ENCODE data around the gene PTCD2.
"Not testable (repeated sequence)": the region's sequence is repeated elsewhere in the genome, so short reads cannot be mapped to it uniquely, and the experiment has no call there.

PTCD2 gene

DNA sequence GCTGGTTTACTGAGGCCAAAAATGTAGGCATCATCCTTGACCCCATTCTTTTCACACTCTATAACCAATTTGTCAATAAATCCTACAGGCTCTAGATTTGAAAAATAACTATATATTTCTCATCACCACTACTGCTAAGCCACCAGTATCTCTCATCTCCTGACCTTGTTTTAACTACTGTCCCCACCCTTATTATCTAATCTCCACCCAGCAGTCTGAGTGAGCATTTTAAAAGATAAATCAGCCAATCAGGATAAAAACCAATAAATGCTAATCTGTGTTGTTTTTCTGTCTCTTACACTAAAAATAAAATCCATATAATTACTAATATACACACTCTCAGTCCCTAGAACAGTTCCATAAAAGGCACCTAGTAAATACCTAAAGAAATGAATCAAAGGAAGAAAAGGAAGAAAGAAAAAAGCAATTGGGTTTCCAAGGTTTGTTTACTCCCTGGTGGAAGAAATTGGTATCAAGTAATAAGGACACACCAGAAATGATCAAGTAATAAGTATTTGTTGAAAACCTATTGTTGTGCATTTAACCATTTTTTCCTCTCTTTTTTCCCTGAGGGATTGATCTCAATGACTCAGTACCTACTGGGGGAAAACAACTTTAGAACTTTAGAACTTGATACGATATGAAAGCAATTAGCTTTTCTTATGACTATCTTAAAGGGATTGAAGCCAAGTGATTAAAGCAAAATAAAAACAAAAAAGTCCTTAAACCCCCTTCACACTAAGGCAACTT is 19.4 kb upstream of the PTCD2 start:
- Histone ChIP-seq H3K4me1 (ENCODE audit: control insufficient read depth, insufficient read depth, low read length) (peaks cover 22% of the 10 kb centered on the region), H3K9me3 (ENCODE audit: control insufficient read depth, insufficient read depth, low read length) (no peaks in the 10 kb centered on the region), H3K9ac (ENCODE audit: low read depth, low read length) (no peak overlapping the region), H3K4me3 (ENCODE audit: low read depth, low read length) (no peak overlapping the region), H3K36me3 (ENCODE audit: control insufficient read depth, insufficient read depth, low read length) (no peaks in the 10 kb centered on the region), H3K27me3 (ENCODE audit: control insufficient read depth, insufficient read depth, low read length) (no peaks in the 10 kb centered on the region)

DNA sequence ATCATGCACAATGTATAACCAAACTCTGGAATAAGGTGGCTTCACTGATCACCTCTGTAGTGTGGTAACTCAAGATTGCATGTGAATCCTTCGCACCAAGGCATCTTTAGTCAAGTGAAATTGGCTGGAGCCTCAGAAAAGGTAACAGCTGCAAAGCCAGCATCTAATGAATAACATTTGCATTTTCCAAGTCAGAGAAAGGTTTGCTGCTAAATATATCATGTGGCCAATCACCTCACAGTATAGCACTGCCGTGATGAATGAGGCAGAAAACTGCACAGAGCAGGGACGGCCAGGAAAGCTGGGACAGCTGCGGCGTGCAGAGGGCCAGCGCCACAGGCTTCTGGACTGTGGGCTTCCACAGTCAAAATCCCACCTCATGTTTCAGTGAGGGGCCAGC is 18.6 kb upstream of the PTCD2 start:
- H3K9ac ChIP-seq (ENCODE audit: low read depth, low read length), result no peak overlapping the region
- no peak overlapping the region for H3K4me3 ChIP-seq (ENCODE audit: low read depth, low read length)
- H3K9me3 ChIP-seq (ENCODE audit: control insufficient read depth, insufficient read depth, low read length), result no peaks in the 10 kb centered on the region
- no peaks in the 10 kb centered on the region for H3K27me3 ChIP-seq (ENCODE audit: control insufficient read depth, insufficient read depth, low read length)
- H3K36me3 ChIP-seq (ENCODE audit: control insufficient read depth, insufficient read depth, low read length), result no peaks in the 10 kb centered on the region
- peaks cover 23% of the 10 kb centered on the region for H3K4me1 ChIP-seq (ENCODE audit: control insufficient read depth, insufficient read depth, low read length)

DNA sequence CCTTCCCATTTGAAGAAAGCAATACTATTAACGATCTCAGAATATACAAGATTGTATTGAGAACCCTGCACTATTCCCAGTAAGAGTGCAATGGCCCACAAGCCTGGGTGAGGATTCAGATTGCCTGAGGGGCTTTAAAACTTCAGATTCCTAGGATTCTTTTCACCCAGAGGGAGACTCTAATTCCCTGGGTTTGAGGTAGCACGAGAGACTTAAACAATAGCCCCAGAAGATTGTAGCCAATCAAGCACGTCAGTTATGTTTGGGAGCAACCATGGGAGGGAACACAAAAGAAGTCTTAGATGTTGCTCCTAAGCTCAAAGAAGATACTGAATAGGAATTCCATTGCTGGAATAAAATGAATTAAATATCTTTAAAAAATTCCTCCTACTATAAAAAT is 18.0 kb upstream of the PTCD2 start:
- H3K36me3 ChIP-seq (ENCODE audit: control insufficient read depth, insufficient read depth, low read length), result no peaks in the 10 kb centered on the region
- H3K27me3 ChIP-seq (ENCODE audit: control insufficient read depth, insufficient read depth, low read length), result no peaks in the 10 kb centered on the region
- no peaks in the 10 kb centered on the region for H3K9me3 ChIP-seq (ENCODE audit: control insufficient read depth, insufficient read depth, low read length)
- no peak overlapping the region for H3K4me3 ChIP-seq (ENCODE audit: low read depth, low read length)
- no peak overlapping the region for H3K9ac ChIP-seq (ENCODE audit: low read depth, low read length)
- peaks cover 23% of the 10 kb centered on the region for H3K4me1 ChIP-seq (ENCODE audit: control insufficient read depth, insufficient read depth, low read length)

DNA sequence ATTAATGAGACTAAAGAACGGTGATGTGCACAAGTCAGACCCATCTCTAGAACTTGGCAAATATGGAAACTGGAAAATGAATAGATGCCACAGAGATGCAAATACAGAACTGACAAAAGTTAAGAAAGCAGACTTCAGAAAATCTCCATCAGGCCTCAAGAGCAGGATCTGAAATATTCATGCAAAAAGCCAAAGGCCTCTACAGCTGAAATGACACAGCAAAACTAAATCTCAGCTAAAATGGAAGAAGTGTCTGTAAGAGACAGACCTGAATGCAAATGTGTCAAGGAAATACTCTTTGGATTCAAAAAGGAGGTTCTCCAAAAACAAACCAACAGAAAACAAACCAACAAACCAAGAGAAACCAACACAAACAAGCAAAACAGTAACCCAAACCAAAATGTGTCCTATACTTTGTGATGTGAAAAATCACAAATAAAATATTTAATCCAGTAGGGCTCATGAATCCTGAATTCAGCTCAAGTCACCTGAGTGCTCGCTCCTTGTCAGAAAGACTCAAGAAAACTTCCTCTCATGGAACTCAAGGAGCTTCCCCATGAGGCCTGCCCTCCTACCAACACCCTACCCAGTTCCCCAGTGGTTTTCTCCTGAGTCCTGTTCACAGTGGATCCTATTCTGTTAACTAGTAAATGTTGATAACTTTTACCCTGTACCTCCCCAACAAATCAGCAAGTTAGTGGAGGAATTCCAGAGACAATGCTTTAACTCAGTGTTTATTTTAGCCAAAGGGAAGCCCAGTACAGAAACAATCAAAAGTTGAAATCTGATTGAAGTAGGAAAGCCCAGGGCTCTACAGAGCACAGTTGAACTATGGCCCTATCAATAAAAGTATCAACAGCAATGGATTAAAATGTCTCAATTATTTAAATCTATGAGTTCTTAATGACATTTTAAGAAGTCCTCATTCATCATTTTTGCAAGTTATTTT is 14.7 kb upstream of the PTCD2 start:
- no peak overlapping the region for H3K4me3 ChIP-seq (ENCODE audit: low read depth, low read length)
- no peaks in the 10 kb centered on the region for H3K27me3 ChIP-seq (ENCODE audit: control insufficient read depth, insufficient read depth, low read length)
- H3K36me3 ChIP-seq (ENCODE audit: control insufficient read depth, insufficient read depth, low read length), result no peaks in the 10 kb centered on the region
- peak overlapping the region; percentile 26 for H3K9ac ChIP-seq (ENCODE audit: low read depth, low read length)
- H3K4me1 ChIP-seq (ENCODE audit: control insufficient read depth, insufficient read depth, low read length), result peaks cover 23% of the 10 kb centered on the region
- no peaks in the 10 kb centered on the region for H3K9me3 ChIP-seq (ENCODE audit: control insufficient read depth, insufficient read depth, low read length)

DNA sequence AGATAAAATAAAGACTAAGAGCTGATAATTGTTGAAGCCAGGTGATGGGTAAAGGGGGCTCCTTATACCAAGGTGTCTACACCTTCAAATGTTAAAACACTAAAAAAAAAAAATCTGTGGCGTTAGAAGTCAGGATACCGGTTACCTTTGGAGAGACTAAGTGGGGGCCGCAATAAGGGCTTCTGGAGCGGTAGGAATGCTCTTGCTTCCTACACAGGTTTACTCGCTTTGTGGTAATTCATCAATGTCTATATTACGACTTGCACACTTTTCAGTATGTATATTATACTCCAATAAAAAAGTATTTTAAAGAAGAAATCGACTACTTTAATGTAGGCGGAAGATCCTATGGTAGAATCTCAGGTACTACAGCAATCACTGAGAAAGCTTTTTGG is 12.6 kb upstream of the PTCD2 start:
- Histone ChIP-seq H3K9ac (ENCODE audit: low read depth, low read length) (peak overlapping the region; percentile 90), H3K27me3 (ENCODE audit: control insufficient read depth, insufficient read depth, low read length) (no peaks in the 10 kb centered on the region), H3K4me1 (ENCODE audit: control insufficient read depth, insufficient read depth, low read length) (peaks cover 6% of the 10 kb centered on the region), H3K4me3 (ENCODE audit: low read depth, low read length) (peak overlapping the region; percentile 87), H3K36me3 (ENCODE audit: control insufficient read depth, insufficient read depth, low read length) (no peaks in the 10 kb centered on the region), H3K9me3 (ENCODE audit: control insufficient read depth, insufficient read depth, low read length) (no peaks in the 10 kb centered on the region)

DNA sequence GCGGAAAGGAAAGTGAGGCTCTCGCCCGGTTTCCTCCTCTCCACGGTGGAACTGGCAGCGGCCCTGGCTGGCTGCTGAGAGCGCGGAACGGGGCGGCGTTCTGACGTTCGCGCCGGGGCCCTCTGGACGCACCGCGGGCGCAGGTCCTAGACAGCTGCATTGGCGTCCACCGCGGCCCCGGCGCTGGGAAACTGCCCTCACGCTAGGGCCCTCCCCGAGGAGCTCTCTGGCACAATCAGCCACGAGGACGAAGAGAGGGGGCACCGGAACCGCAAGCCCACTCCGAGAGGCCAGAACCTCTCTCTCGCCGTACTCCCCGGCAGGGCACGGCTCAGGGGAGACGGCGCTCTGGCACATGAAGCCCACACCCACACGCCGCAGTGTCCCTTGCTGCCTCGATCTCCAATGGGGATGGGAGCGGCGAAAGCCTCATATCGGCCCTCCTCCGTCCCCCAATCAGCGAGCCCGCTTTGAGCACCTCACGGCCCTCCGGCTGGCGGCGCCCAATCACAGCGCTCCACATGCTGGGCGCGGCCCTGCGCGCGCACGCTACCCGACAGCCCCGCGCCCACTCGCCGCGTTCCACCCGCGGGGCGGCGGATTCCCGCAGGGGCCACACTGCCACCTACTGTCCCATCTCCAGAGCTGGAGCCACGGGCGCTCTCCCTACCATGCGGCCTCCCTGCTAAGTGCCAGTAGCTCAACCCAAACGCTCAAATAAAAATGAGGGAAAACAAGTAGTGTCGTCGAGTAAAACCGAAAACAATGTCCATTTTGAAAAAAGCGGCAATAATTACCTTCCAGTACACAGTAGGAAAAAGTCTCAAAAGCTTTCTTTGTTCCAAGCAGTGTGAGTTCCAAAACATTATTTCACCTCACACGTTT is 12.0 kb upstream of the PTCD2 start:
- H3K4me1 ChIP-seq (ENCODE audit: control insufficient read depth, insufficient read depth, low read length), result peaks cover 5% of the 10 kb centered on the region
- no peaks in the 10 kb centered on the region for H3K36me3 ChIP-seq (ENCODE audit: control insufficient read depth, insufficient read depth, low read length)

DNA sequence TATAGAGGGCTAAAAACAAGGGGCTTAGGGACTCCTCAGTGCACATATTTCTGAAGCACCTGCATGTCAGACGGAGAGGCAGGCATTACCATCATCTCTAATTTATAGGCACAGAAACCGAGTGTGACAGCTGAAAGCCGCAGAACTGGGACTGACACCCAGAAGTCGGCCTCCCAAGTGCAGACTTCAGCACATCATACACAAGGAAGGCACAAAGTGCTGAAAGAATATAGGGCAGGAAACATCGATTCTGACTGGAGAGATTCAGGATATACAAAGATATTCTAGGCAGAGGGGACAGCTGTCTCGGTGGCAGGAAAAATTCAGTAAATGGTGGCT is 11.4 kb upstream of the PTCD2 start:
- Histone ChIP-seq H3K4me3 (ENCODE audit: low read depth, low read length) (peak overlapping the region; percentile 87), H3K9ac (ENCODE audit: low read depth, low read length) (peak overlapping the region; percentile 61), H3K36me3 (ENCODE audit: control insufficient read depth, insufficient read depth, low read length) (no peaks in the 10 kb centered on the region), H3K4me1 (ENCODE audit: control insufficient read depth, insufficient read depth, low read length) (peaks cover 5% of the 10 kb centered on the region), H3K27me3 (ENCODE audit: control insufficient read depth, insufficient read depth, low read length) (no peaks in the 10 kb centered on the region), H3K9me3 (ENCODE audit: control insufficient read depth, insufficient read depth, low read length) (no peaks in the 10 kb centered on the region)

More for the DNA sequence above, 12.0 kb upstream of the PTCD2 start:
- Histone ChIP-seq H3K4me3 (ENCODE audit: low read depth, low read length) (peak overlapping the region; percentile 87), H3K9ac (ENCODE audit: low read depth, low read length) (peak overlapping the region; percentile 90), H3K9me3 (ENCODE audit: control insufficient read depth, insufficient read depth, low read length) (no peaks in the 10 kb centered on the region), H3K27me3 (ENCODE audit: control insufficient read depth, insufficient read depth, low read length) (no peaks in the 10 kb centered on the region)

DNA sequence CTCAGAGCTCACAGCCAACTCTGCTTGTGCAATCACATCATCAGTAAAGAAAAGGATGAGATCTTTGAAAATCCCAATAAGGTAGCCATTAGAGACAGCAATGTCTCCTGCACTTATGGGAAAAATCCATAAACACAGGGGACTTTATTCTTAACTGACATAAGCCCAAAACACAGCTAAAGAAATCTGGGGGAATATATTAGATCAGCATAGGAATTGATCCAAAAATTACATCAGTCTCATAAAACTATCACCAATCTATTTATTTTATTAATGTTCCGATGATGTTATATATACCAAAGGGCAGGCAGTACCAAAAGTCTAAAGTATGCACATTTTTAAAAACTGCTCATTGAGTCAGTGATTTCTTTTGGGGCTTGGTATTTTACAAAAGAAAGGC is 7.0 kb upstream of the PTCD2 start:
- no peaks in the 10 kb centered on the region for H3K27me3 ChIP-seq (ENCODE audit: control insufficient read depth, insufficient read depth, low read length)
- H3K4me1 ChIP-seq (ENCODE audit: control insufficient read depth, insufficient read depth, low read length), result no peaks in the 10 kb centered on the region
- H3K9me3 ChIP-seq (ENCODE audit: control insufficient read depth, insufficient read depth, low read length), result no peaks in the 10 kb centered on the region
- H3K36me3 ChIP-seq (ENCODE audit: control insufficient read depth, insufficient read depth, low read length), result no peaks in the 10 kb centered on the region
- no peak overlapping the region for H3K9ac ChIP-seq (ENCODE audit: low read depth, low read length)
- no peak overlapping the region for H3K4me3 ChIP-seq (ENCODE audit: low read depth, low read length)

DNA sequence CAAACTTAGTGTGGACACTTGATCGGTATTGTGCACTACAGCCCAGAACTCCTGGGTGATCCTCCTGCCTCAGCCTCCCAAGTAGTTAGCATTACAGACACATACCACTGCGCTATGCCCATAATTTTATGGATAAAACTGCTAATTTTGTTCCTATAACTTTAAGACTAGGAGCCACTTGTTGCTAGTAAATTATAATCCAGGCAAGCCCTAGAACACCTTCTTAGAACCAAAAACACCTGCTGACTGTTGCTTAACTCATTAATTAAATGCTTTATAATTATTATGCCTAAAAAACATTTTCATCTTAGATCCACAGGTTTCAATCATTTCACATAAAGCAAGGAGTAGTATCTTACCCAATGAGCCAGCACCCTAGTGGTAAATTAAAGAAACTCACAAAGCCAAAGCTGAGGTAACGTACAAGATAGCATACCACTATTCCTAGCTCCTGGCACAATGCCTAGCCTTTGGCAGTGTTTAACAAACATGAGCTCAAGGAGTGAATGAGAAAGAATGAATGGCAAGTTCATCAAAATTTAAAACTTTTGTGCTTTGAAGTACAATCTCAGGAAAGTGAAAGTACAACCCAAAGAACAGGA is 5.5 kb upstream of the PTCD2 start:
- H3K27me3 ChIP-seq (ENCODE audit: control insufficient read depth, insufficient read depth, low read length), result no peaks in the 10 kb centered on the region
- H3K36me3 ChIP-seq (ENCODE audit: control insufficient read depth, insufficient read depth, low read length), result no peaks in the 10 kb centered on the region
- no peak overlapping the region for H3K4me3 ChIP-seq (ENCODE audit: low read depth, low read length)
- H3K9ac ChIP-seq (ENCODE audit: low read depth, low read length), result no peak overlapping the region
- H3K9me3 ChIP-seq (ENCODE audit: control insufficient read depth, insufficient read depth, low read length), result no peaks in the 10 kb centered on the region
- H3K4me1 ChIP-seq (ENCODE audit: control insufficient read depth, insufficient read depth, low read length), result no peaks in the 10 kb centered on the region

DNA sequence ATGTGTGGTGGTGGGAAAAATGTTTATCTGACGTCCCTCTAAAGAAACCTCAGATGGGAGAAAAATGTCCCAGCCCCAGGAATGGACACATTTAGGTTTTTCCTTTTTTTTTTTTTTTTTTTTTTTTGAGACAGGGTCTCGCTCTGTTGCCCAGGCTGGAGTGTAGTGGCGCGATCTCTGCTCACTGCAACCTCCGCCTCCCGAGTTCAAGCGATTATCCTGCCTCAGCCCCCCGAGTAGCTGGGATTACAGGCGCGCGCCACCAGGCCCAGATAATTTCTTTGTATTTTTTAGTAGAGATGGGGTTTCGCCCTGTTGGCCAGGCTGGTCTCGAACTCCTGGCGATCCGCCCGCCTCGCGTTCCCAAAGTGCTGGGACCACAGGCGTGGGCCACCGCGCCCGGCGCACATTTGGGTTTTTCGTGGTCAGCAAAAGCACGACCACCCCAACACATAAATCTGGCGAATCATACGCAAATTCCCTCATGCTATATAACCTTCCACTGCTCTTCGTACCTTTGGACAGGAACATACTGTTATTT is 668 bp upstream of the PTCD2 start:
- not testable (repeated sequence) for H3K36me3 ChIP-seq (ENCODE audit: control insufficient read depth, insufficient read depth, low read length)

More for the DNA sequence above, 668 bp upstream of the PTCD2 start:
- not testable (repeated sequence) for H3K27me3 ChIP-seq (ENCODE audit: control insufficient read depth, insufficient read depth, low read length); H3K4me1 ChIP-seq (ENCODE audit: control insufficient read depth, insufficient read depth, low read length); H3K9me3 ChIP-seq (ENCODE audit: control insufficient read depth, insufficient read depth, low read length)
- Histone ChIP-seq H3K9ac (ENCODE audit: low read depth, low read length) (peak overlapping the region; percentile 82), H3K4me3 (ENCODE audit: low read depth, low read length) (peak overlapping the region; percentile 84)
